GM18870 (cell line): ENCODE measurements around the gene COG4.
"Not testable (repeated sequence)": the region's sequence is repeated elsewhere in the genome, so short reads cannot be mapped to it uniquely, and the experiment has no call there.

Experiments used
- ATAC-seq: cut with Tn5 transposase; IDR thresholded peaks from one replicate; pipeline ENCODE4 v1.9.1; 2021; ENCODE audit warnings: moderate library complexity; ENCODE audit not compliant: unreplicated experiment

Gene COG4

GRCh38 chr16:70523076-70523742 is at the start of gene COG4:
TSS of gene COG4 (minus strand) at chr16:70523554. CDS start at chr16:70523543, 11 bp downstream.
- ATAC-seq: peak; percentile 34

GRCh38 chr16:70572926-70573270 is 49.5 kb upstream of the COG4 start:
- ATAC-seq: no peak

GRCh38 chr16:70572050-70572925 is 48.9 kb upstream of the COG4 start:
- ATAC-seq: no peak

- no peak for ATAC-seq
Observed at GRCh38 chr16:70571623-70572022, 48.3 kb upstream of the COG4 start.

- ATAC-seq: no peak
Observed at GRCh38 chr16:70570967-70571570, 47.7 kb upstream of the COG4 start.

- ATAC-seq: no peak
Observed at GRCh38 chr16:70569752-70570151, 46.4 kb upstream of the COG4 start.

GRCh38 chr16:70568601-70569237 is 45.4 kb upstream of the COG4 start:
- ATAC-seq: no peak

- no peak for ATAC-seq
Observed at GRCh38 chr16:70565053-70565452, 41.7 kb upstream of the COG4 start.

- ATAC-seq: no peak
Observed at GRCh38 chr16:70563636-70564035, 40.3 kb upstream of the COG4 start.

- ATAC-seq: no peak
Observed at GRCh38 chr16:70561623-70562022, 38.3 kb upstream of the COG4 start.

GRCh38 chr16:70556063-70556462 is 32.7 kb upstream of the COG4 start:
- ATAC-seq: no peak

GRCh38 chr16:70553645-70554044 is 30.3 kb upstream of the COG4 start:
- no peak for ATAC-seq

GRCh38 chr16:70552675-70553074 is 29.3 kb upstream of the COG4 start:
- no peak for ATAC-seq

- no peak for ATAC-seq
Observed at GRCh38 chr16:70551788-70552187, 28.4 kb upstream of the COG4 start.

GRCh38 chr16:70550082-70550481 is 26.7 kb upstream of the COG4 start:
- ATAC-seq: no peak

GRCh38 chr16:70548936-70549335 is 25.6 kb upstream of the COG4 start:
- ATAC-seq: no peak

GRCh38 chr16:70544548-70544947 is 21.2 kb upstream of the COG4 start:
- no peak for ATAC-seq

GRCh38 chr16:70540994-70541393 is 17.6 kb upstream of the COG4 start:
- no peak for ATAC-seq

- no peak for ATAC-seq
Observed at GRCh38 chr16:70534971-70535370, 11.6 kb upstream of the COG4 start.

GRCh38 chr16:70529954-70530353 is 6.6 kb upstream of the COG4 start:
- ATAC-seq: not testable (repeated sequence)

GRCh38 chr16:70529051-70529777 is 5.9 kb upstream of the COG4 start:
- no peak for ATAC-seq
